Cardiac fibroblast (primary cell): ENCODE data around the gene LRP1.

Experiments
- DNase-seq, 2 donors: peaks; one replicate each; pipeline versions ENCODE4 v3.0.0 to v3.0.0-alpha.2; 2010; ENCODE audit warnings: low read depth in 2 of 2
- H3K4me3 ChIP-seq, 2 donors: replicated peaks in 1 of 2; 1 replicate in 1 of 2; 2 replicates in 1 of 2; pipeline ENCODE4 v1.5.1; 2011; ENCODE audit warnings: low read depth in 2 of 2, low read length in 2 of 2, mild to moderate bottlenecking in 2 of 2, moderate library complexity in 1 of 2
- CTCF ChIP-seq: IDR thresholded peaks from one replicate; pipeline ENCODE4 v1.5.1; 2011; ENCODE audit warnings: low read depth, mild to moderate bottlenecking, low read length, inconsistent platforms

Gene LRP1

GRCh38 chr12:57235017-57235727 lies 106.9 kb downstream of the LRP1 start:
- peak; percentile 25 for TF ChIP-seq CTCF
- peak overlapping the region in 1 of 2 donors; percentile 72 for H3K4me3 ChIP-seq
- DNase-seq: peak; percentile 90 to 95

DNA sequence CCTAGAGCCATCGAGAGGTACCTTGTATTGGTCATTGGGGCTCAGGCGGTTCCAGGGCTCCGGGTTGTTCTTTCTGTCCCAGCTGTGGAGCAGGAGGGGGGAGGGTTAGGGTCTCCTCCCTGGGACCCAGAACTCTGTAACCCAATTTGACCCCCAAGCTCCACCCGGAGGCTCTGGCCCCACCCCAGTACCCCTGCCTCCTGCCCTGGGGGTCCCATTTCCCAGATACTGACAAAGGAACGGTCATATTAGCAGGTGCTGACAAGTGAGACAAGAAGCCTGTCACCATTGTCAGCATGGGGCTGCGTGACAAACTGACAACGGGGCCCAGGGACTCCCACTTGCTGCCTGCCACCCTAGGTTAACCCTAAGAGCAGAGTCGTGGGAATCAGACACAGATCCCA lies 107.4 kb downstream of the LRP1 start:
- no peak for DNase-seq
- no peak for TF ChIP-seq CTCF
- peak overlapping the region in 1 of 2 donors; percentile 72 for H3K4me3 ChIP-seq

GRCh38 chr12:57236201-57236924 lies 108.1 kb downstream of the LRP1 start:
- peak overlapping the region; percentile 3 to 72 for H3K4me3 ChIP-seq
- no peak for TF ChIP-seq CTCF
- no peak for DNase-seq

GRCh38 chr12:57236925-57237595 lies 108.8 kb downstream of the LRP1 start:
- peak overlapping the region; percentile 3 to 72 for H3K4me3 ChIP-seq
- DNase-seq: peak in 1 of 2 donors; percentile 62
- TF ChIP-seq CTCF: no peak

- H3K4me3 ChIP-seq: peak overlapping the region in 1 of 2 donors; percentile 72
- DNase-seq: no peak
Observed at GRCh38 chr12:57237596-57237931, 109.3 kb downstream of the LRP1 start.

More at GRCh38 chr12:57237596-57237931, 109.3 kb downstream of the LRP1 start:
- no peak for TF ChIP-seq CTCF
